Measurements from ENCODE around the gene ZBTB7B.

Gene ZBTB7B

GRCh38 chr1:154959426-154959780 is 43.2 kb upstream of the ZBTB7B start:
- Histone ChIP-seq H3K4me3 (ENCODE audit: extremely low read depth, insufficient read depth, low read length, poor library complexity, severe bottlenecking) (no peak overlapping the region), H3K27ac (ENCODE audit: low read depth, low read length, severe bottlenecking) (no peak overlapping the region), H3K9me3 (ENCODE audit: control insufficient read depth, low read length) (no peaks in the 10 kb centered on the region), H3K4me1 (ENCODE audit: control insufficient read depth, insufficient read depth, low read length, poor library complexity, severe bottlenecking) (peaks cover 50% of the 10 kb centered on the region), H3K36me3 (ENCODE audit: control insufficient read depth, insufficient read depth, low read length) (peaks cover 45% of the 10 kb centered on the region)
- WGBS, 2 experiments (ENCODE audit: insufficient coverage in 2 of 2) = 95 to 100% methylated on average over 4 to 5 of the region's 7 CpGs

GRCh38 chr1:154960446-154961136 is 42.0 kb upstream of the ZBTB7B start:
- Histone ChIP-seq H3K4me1 (ENCODE audit: control insufficient read depth, insufficient read depth, low read length, poor library complexity, severe bottlenecking) (peaks cover 39% of the 10 kb centered on the region), H3K27ac (ENCODE audit: low read depth, low read length, severe bottlenecking) (no peak overlapping the region), H3K4me3 (ENCODE audit: extremely low read depth, insufficient read depth, low read length, poor library complexity, severe bottlenecking) (peak overlapping the region; percentile 80), H3K36me3 (ENCODE audit: control insufficient read depth, insufficient read depth, low read length) (peaks cover 57% of the 10 kb centered on the region), H3K9me3 (ENCODE audit: control insufficient read depth, low read length) (no peaks in the 10 kb centered on the region)
- 81 to 86% methylated on average over 5 to 7 of the region's 10 CpGs for WGBS, 2 experiments (ENCODE audit: insufficient coverage in 2 of 2)

- H3K36me3 ChIP-seq (ENCODE audit: control insufficient read depth, insufficient read depth, low read length) = peaks cover 66% of the 10 kb centered on the region
- no peaks in the 10 kb centered on the region for H3K9me3 ChIP-seq (ENCODE audit: control insufficient read depth, low read length)
- WGBS, 2 experiments (ENCODE audit: insufficient coverage in 2 of 2) = 1% methylated on average over 65 to 67 of the region's 93 CpGs
These were observed 41.1 kb upstream of the ZBTB7B start, which contains the start of gene PYGO2 for GRCh38 chr1:154961207-154962155. Gene PYGO2, minus strand, starts transcription at chr1:154961782. Its CDS starts 206 bp downstream, at chr1:154961576.

GRCh38 chr1:154962156-154962749 is 40.3 kb upstream of the ZBTB7B start:
- Histone ChIP-seq H3K9me3 (ENCODE audit: control insufficient read depth, low read length) (no peaks in the 10 kb centered on the region), H3K4me3 (ENCODE audit: extremely low read depth, insufficient read depth, low read length, poor library complexity, severe bottlenecking) (peak overlapping the region; percentile 80), H3K4me1 (ENCODE audit: control insufficient read depth, insufficient read depth, low read length, poor library complexity, severe bottlenecking) (peaks cover 32% of the 10 kb centered on the region), H3K36me3 (ENCODE audit: control insufficient read depth, insufficient read depth, low read length) (peaks cover 74% of the 10 kb centered on the region), H3K27ac (ENCODE audit: low read depth, low read length, severe bottlenecking) (peak overlapping the region; percentile 88)
- WGBS, 2 experiments (ENCODE audit: insufficient coverage in 2 of 2) = 21 to 34% methylated on average over 12 to 17 of the region's 25 CpGs

More at GRCh38 chr1:154961207-154962155, 41.1 kb upstream of the ZBTB7B start, which contains the start of gene PYGO2:
- peak within 1 kb of the TSS; percentile 80 for H3K4me3 ChIP-seq (ENCODE audit: extremely low read depth, insufficient read depth, low read length, poor library complexity, severe bottlenecking)
- H3K27ac ChIP-seq (ENCODE audit: low read depth, low read length, severe bottlenecking) = peak within 1 kb of the TSS; percentile 88
- H3K4me1 ChIP-seq (ENCODE audit: control insufficient read depth, insufficient read depth, low read length, poor library complexity, severe bottlenecking) = peaks cover 38% of the 10 kb centered on the region

GRCh38 chr1:154962795-154963330 is 39.7 kb upstream of the ZBTB7B start:
- H3K4me3 ChIP-seq (ENCODE audit: extremely low read depth, insufficient read depth, low read length, poor library complexity, severe bottlenecking) = no peak overlapping the region
- peak overlapping the region; percentile 88 for H3K27ac ChIP-seq (ENCODE audit: low read depth, low read length, severe bottlenecking)
- 75 to 86% methylated on average over 4 to 5 of the region's 6 CpGs for WGBS, 2 experiments (ENCODE audit: insufficient coverage in 2 of 2)
- H3K9me3 ChIP-seq (ENCODE audit: control insufficient read depth, low read length) = no peaks in the 10 kb centered on the region
- H3K4me1 ChIP-seq (ENCODE audit: control insufficient read depth, insufficient read depth, low read length, poor library complexity, severe bottlenecking) = peaks cover 30% of the 10 kb centered on the region
- H3K36me3 ChIP-seq (ENCODE audit: control insufficient read depth, insufficient read depth, low read length) = peaks cover 76% of the 10 kb centered on the region

- H3K36me3 ChIP-seq (ENCODE audit: control insufficient read depth, insufficient read depth, low read length) = peaks cover 76% of the 10 kb centered on the region
These were observed 39.0 kb upstream of the ZBTB7B start for GRCh38 chr1:154963643-154964042.

GRCh38 chr1:154964359-154964758 is 38.2 kb upstream of the ZBTB7B start:
- no peak overlapping the region for H3K27ac ChIP-seq (ENCODE audit: low read depth, low read length, severe bottlenecking)

More at GRCh38 chr1:154963643-154964042, 39.0 kb upstream of the ZBTB7B start:
- H3K4me3 ChIP-seq (ENCODE audit: extremely low read depth, insufficient read depth, low read length, poor library complexity, severe bottlenecking) = no peak overlapping the region
- H3K4me1 ChIP-seq (ENCODE audit: control insufficient read depth, insufficient read depth, low read length, poor library complexity, severe bottlenecking) = peaks cover 34% of the 10 kb centered on the region
- no peak overlapping the region for H3K27ac ChIP-seq (ENCODE audit: low read depth, low read length, severe bottlenecking)
- 94 to 98% methylated on average over 6 to 7 of the region's 8 CpGs for WGBS, 2 experiments (ENCODE audit: insufficient coverage in 2 of 2)
- H3K9me3 ChIP-seq (ENCODE audit: control insufficient read depth, low read length) = no peaks in the 10 kb centered on the region

GRCh38 chr1:154966111-154966510 is 36.5 kb upstream of the ZBTB7B start:
- WGBS, 2 experiments (ENCODE audit: insufficient coverage in 2 of 2) = no CpG with 5 or more reads among the region's 7 CpGs
- H3K4me3 ChIP-seq (ENCODE audit: extremely low read depth, insufficient read depth, low read length, poor library complexity, severe bottlenecking) = no peak overlapping the region
- no peak overlapping the region for H3K27ac ChIP-seq (ENCODE audit: low read depth, low read length, severe bottlenecking)
- H3K36me3 ChIP-seq (ENCODE audit: control insufficient read depth, insufficient read depth, low read length) = peaks cover 75% of the 10 kb centered on the region
- H3K4me1 ChIP-seq (ENCODE audit: control insufficient read depth, insufficient read depth, low read length, poor library complexity, severe bottlenecking) = peaks cover 30% of the 10 kb centered on the region
- H3K9me3 ChIP-seq (ENCODE audit: control insufficient read depth, low read length) = no peaks in the 10 kb centered on the region

More at GRCh38 chr1:154964359-154964758, 38.2 kb upstream of the ZBTB7B start:
- H3K4me3 ChIP-seq (ENCODE audit: extremely low read depth, insufficient read depth, low read length, poor library complexity, severe bottlenecking) = no peak overlapping the region
- H3K4me1 ChIP-seq (ENCODE audit: control insufficient read depth, insufficient read depth, low read length, poor library complexity, severe bottlenecking) = peaks cover 34% of the 10 kb centered on the region
- WGBS, 2 experiments (ENCODE audit: insufficient coverage in 2 of 2) = 90 to 95% methylated on average over 3 to 5 of the region's 6 CpGs
- peaks cover 76% of the 10 kb centered on the region for H3K36me3 ChIP-seq (ENCODE audit: control insufficient read depth, insufficient read depth, low read length)
- H3K9me3 ChIP-seq (ENCODE audit: control insufficient read depth, low read length) = no peaks in the 10 kb centered on the region

- 96 to 97% methylated on average over 3 to 4 of the region's 5 CpGs for WGBS, 2 experiments (ENCODE audit: insufficient coverage in 2 of 2)
- H3K9me3 ChIP-seq (ENCODE audit: control insufficient read depth, low read length) = no peaks in the 10 kb centered on the region
- no peak overlapping the region for H3K27ac ChIP-seq (ENCODE audit: low read depth, low read length, severe bottlenecking)
- H3K36me3 ChIP-seq (ENCODE audit: control insufficient read depth, insufficient read depth, low read length) = peaks cover 73% of the 10 kb centered on the region
- no peak overlapping the region for H3K4me3 ChIP-seq (ENCODE audit: extremely low read depth, insufficient read depth, low read length, poor library complexity, severe bottlenecking)
- peaks cover 36% of the 10 kb centered on the region for H3K4me1 ChIP-seq (ENCODE audit: control insufficient read depth, insufficient read depth, low read length, poor library complexity, severe bottlenecking)
These were observed 35.2 kb upstream of the ZBTB7B start for GRCh38 chr1:154967331-154967950.

- peaks cover 23% of the 10 kb centered on the region for H3K4me1 ChIP-seq (ENCODE audit: control insufficient read depth, insufficient read depth, low read length, poor library complexity, severe bottlenecking)
These were observed 33.9 kb upstream of the ZBTB7B start for GRCh38 chr1:154968731-154969130.

More at GRCh38 chr1:154968731-154969130, 33.9 kb upstream of the ZBTB7B start:
- no peak overlapping the region for H3K27ac ChIP-seq (ENCODE audit: low read depth, low read length, severe bottlenecking)
- no CpG with 5 or more reads among the region's 3 CpGs for WGBS, 2 experiments (ENCODE audit: insufficient coverage in 2 of 2)
- H3K4me3 ChIP-seq (ENCODE audit: extremely low read depth, insufficient read depth, low read length, poor library complexity, severe bottlenecking) = peak overlapping the region; percentile 69
- peaks cover 61% of the 10 kb centered on the region for H3K36me3 ChIP-seq (ENCODE audit: control insufficient read depth, insufficient read depth, low read length)
- no peaks in the 10 kb centered on the region for H3K9me3 ChIP-seq (ENCODE audit: control insufficient read depth, low read length)

Data from mesodermal cell (in vitro differentiated cells).